Esophagus squamous epithelium (tissue), 5 donors: Measurements from ENCODE around the gene CPOX. TPM values are rescaled to one million over a fixed set of nuclear protein-coding genes. Genes with fewer than 3 reads are reported as not detected.

Experiments
- DNase-seq: peaks from one replicate; lab custom pipeline; 2025; lab: John Stamatoyannopoulos, UW
- H3K27ac ChIP-seq, 4 donors: fragments of 200-600 bp; sonication (generic); one replicate each; pipeline ENCODE4 v1.5.1; 2016 to 2019; ENCODE audit warnings: mild to moderate bottlenecking in 1 of 4
- H3K27me3 ChIP-seq, 4 donors: fragments of 200-600 bp; sonication (generic); 1 replicate in 3 of 4; 2 replicates in 1 of 4; pipeline versions ENCODE4 v1.5.1 to v1.6.0; 2017 to 2021; ENCODE audit warnings: antibody characterized with exemption in 1 of 4
- H3K36me3 ChIP-seq, 3 donors: fragments of 200-600 bp; sonication (generic); one replicate each; pipeline ENCODE4 v1.5.1; 2016 to 2019
- H3K4me1 ChIP-seq, 3 donors: fragments of 200-600 bp; sonication (generic); one replicate each; pipeline ENCODE4 v1.5.1; 2017 to 2019
- H3K4me3 ChIP-seq, 4 donors: fragments of 200-600 bp; sonication (generic); 1 replicate in 3 of 4; 2 replicates in 1 of 4; pipeline ENCODE4 v1.5.1; 2016 to 2019; ENCODE audit warnings: mild to moderate bottlenecking in 2 of 4, moderate library complexity in 1 of 4
- H3K9me3 ChIP-seq, 3 donors: fragments of 200-600 bp; sonication (generic); one replicate each; pipeline ENCODE4 v1.5.1; 2016 to 2019
- CTCF ChIP-seq, 6 experiments: fragments of 450-650 bp in 4 of 6; fragments of 200-600 bp in 2 of 6; sonication (generic) in 2 of 6; IDR thresholded peaks; one replicate each; pipeline ENCODE4 v1.5.1; 2016 to 2019; ENCODE audit warnings: antibody characterized with exemption in 6 of 6, mild to moderate bottlenecking in 4 of 6, moderate library complexity in 4 of 6
- POLR2A ChIP-seq, 4 donors: fragments of 450-650 bp; IDR thresholded peaks; one replicate each; pipeline ENCODE4 v1.6.1; 2017; ENCODE audit warnings: antibody characterized with exemption in 4 of 4, mild to moderate bottlenecking in 4 of 4, moderate library complexity in 3 of 4
- WGBS, 2 donors: methylation state at CpG; one replicate each; pipeline ENCODE4 v1.1.5; 2018; 5-methylcytosine and 5-hydroxymethylcytosine counted together
- intact Hi-C: fragments of 100-400 bp; cut with DNase I; formaldehyde crosslinking; loops from one replicate; pipeline ENCODE4 v1.15.0; 2022
- total RNA-seq, 4 donors: library from RNA; depleted of rRNA; stranded (reverse); fragments of >200 nt; gene quantifications; one replicate each; pipeline ENCODE4 v1.1.0, GENCODE V29; 2016
- donor health status: DM: yes; HTN: yes; CAD: no.

Gene CPOX
- total RNA-seq, 4 donors from 2014 or later = 18.3 to 23.6 (median 21.4) TPM

GRCh38 chr3:98626151-98626550 lies 32.7 kb upstream of the CPOX start:
- no peak for DNase-seq
- no peak overlapping the region for H3K4me3 ChIP-seq
- no peaks in the 10 kb centered on the region for H3K27me3 ChIP-seq
- H3K4me1 ChIP-seq = no peaks in the 10 kb centered on the region
- TF ChIP-seq CTCF (IDR thresholded peaks at IDR 0.05) = no peak
- TF ChIP-seq POLR2A (IDR thresholded peaks at IDR 0.05) = no peak
- no peaks in the 10 kb centered on the region for H3K36me3 ChIP-seq
- 86 to 92% methylated on average over 4 of the region's 4 CpGs for WGBS, 2 donors
- no peak overlapping the region for H3K27ac ChIP-seq
- H3K9me3 ChIP-seq = no peaks in the 10 kb centered on the region
- intact Hi-C loops = no loop called here

GRCh38 chr3:98623572-98624280 lies 30.3 kb upstream of the CPOX start:
- DNase-seq = no peak
- 78 to 86% methylated on average over 3 of the region's 3 CpGs for WGBS, 2 donors
- H3K36me3 ChIP-seq = no peaks in the 10 kb centered on the region
- H3K27me3 ChIP-seq = no peaks in the 10 kb centered on the region
- TF ChIP-seq CTCF (IDR thresholded peaks at IDR 0.05) (no peak), POLR2A (IDR thresholded peaks at IDR 0.05) (no peak)
- H3K4me3 ChIP-seq = no peak overlapping the region
- intact Hi-C loops = no loop called here
- H3K9me3 ChIP-seq = no peaks in the 10 kb centered on the region
- no peaks in the 10 kb centered on the region for H3K4me1 ChIP-seq
- H3K27ac ChIP-seq = no peak overlapping the region

- intact Hi-C loops = no loop called here
- no peak for DNase-seq
- no peaks in the 10 kb centered on the region for H3K4me1 ChIP-seq
- no peak for TF ChIP-seq POLR2A (IDR thresholded peaks at IDR 0.05)
- no peak for TF ChIP-seq CTCF (IDR thresholded peaks at IDR 0.05)
- no peaks in the 10 kb centered on the region for H3K9me3 ChIP-seq
- H3K36me3 ChIP-seq = no peaks in the 10 kb centered on the region
- no peak overlapping the region for H3K4me3 ChIP-seq
- no peak overlapping the region for H3K27ac ChIP-seq
- 69 to 75% methylated on average over 2 of the region's 2 CpGs for WGBS, 2 donors
- H3K27me3 ChIP-seq = no peaks in the 10 kb centered on the region
Observed at GRCh38 chr3:98617841-98618240, 24.4 kb upstream of the CPOX start.

GRCh38 chr3:98613616-98614015 lies 20.2 kb upstream of the CPOX start:
- 78 to 88% methylated on average over 4 of the region's 4 CpGs for WGBS, 2 donors
- H3K27ac ChIP-seq = no peak overlapping the region
- TF ChIP-seq CTCF (IDR thresholded peaks at IDR 0.05) = no peak
- no peak for TF ChIP-seq POLR2A (IDR thresholded peaks at IDR 0.05)
- H3K27me3 ChIP-seq = no peaks in the 10 kb centered on the region
- intact Hi-C loops = no loop called here
- H3K36me3 ChIP-seq = no peaks in the 10 kb centered on the region
- no peak for DNase-seq
- H3K4me1 ChIP-seq = no peaks in the 10 kb centered on the region
- H3K9me3 ChIP-seq = no peaks in the 10 kb centered on the region
- H3K4me3 ChIP-seq = no peak overlapping the region

GRCh38 chr3:98612996-98613517 lies 19.6 kb upstream of the CPOX start:
- no peak for DNase-seq
- no peaks in the 10 kb centered on the region for H3K9me3 ChIP-seq
- no peaks in the 10 kb centered on the region for H3K4me1 ChIP-seq
- no peaks in the 10 kb centered on the region for H3K36me3 ChIP-seq
- WGBS, 2 donors = 92 to 97% methylated on average over 4 to 6 of the region's 6 CpGs
- TF ChIP-seq POLR2A (IDR thresholded peaks at IDR 0.05) (no peak), CTCF (IDR thresholded peaks at IDR 0.05) (no peak)
- H3K27ac ChIP-seq = peak overlapping the region in 2 of 4 donors; percentile 25 to 44
- no peaks in the 10 kb centered on the region for H3K27me3 ChIP-seq
- no peak overlapping the region for H3K4me3 ChIP-seq
- intact Hi-C loops = no loop called here
